GM12878 (cell line): ENCODE data around the gene RPL21. TPM values are rescaled to one million over a fixed set of nuclear protein-coding genes. Genes with fewer than 3 reads are reported as not detected.

ENCODE experiments used
- ATAC-seq: fragments of 200-7000 bp; cut with Tn5 transposase; 3 replicates; pipeline ENCODE4 v1.9.1; 2020; ENCODE audit warnings: mild to moderate bottlenecking, moderate library complexity
- BruUV-seq: library from RNA; stranded (reverse); fragments of 400-500 nt; replicated peaks from 2 replicates; lab custom pipeline; 2021; lab: Mats Ljungman, UMichigan
- CTCF ChIA-PET: fragments of 300-600 bp; sonication (Branson Sonifier 250); formaldehyde crosslinking; extraction: SDS; loops from one replicate; lab custom pipeline; 2021; ENCODE audit warnings: inconsistent platforms; lab: Yijun Ruan, JAX
- POLR2A ChIA-PET: fragments of 350-600 bp; formaldehyde crosslinking; extraction: SDS; loops from one replicate; lab custom pipeline; 2021; ENCODE audit warnings: inconsistent platforms; lab: Charles Lee
- RAD21 ChIA-PET: fragments of 300-600 bp; sonication (Branson Sonifier 250); formaldehyde crosslinking; loops from one replicate; lab custom pipeline; 2023; ENCODE audit warnings: antibody characterized with exemption; ENCODE audit not compliant: unreplicated experiment; lab: Charles Lee
- SMC1A ChIA-PET: fragments of 300-600 bp; sonication (Branson Sonifier 250); formaldehyde crosslinking; loops from one replicate; lab custom pipeline; 2023; ENCODE audit not compliant: unreplicated experiment, uncharacterized antibody; lab: Charles Lee
- DNase-seq: peaks from one replicate; pipeline ENCODE4 v3.0.0-alpha.2; 2011; ENCODE audit warnings: low read depth, low spot score
- FAIRE-seq: peaks from 3 replicates; lab custom pipeline; 2011; peaks lifted over from hg19 to GRCh38; lab: Jason Lieb, UNC
- H2AFZ ChIP-seq: 2 replicates; pipeline ENCODE4 v1.6.0; 2011; ENCODE audit warnings: low read depth, low read length, control low read depth; ENCODE audit not compliant: control insufficient read depth
- H3K27ac ChIP-seq: 2 replicates; pipeline ENCODE4 v1.5.1; 2011; ENCODE audit warnings: control low read depth; ENCODE audit not compliant: control insufficient read depth, insufficient read depth
- H3K27me3 ChIP-seq, 2 experiments: replicated peaks in 1 of 2; 2 replicates each; pipeline versions ENCODE4 v1.6.0 to v1.6.1; 2011; ENCODE audit warnings: low read length in 1 of 2; ENCODE audit not compliant: control insufficient read depth in 2 of 2, insufficient read depth in 2 of 2
- H3K36me3 ChIP-seq, 2 experiments: 2 replicates each; pipeline ENCODE4 v1.5.1; 2011; ENCODE audit warnings: low read length in 1 of 2; ENCODE audit not compliant: control insufficient read depth in 2 of 2, insufficient read depth in 2 of 2
- H3K4me1 ChIP-seq: 2 replicates; pipeline ENCODE4 v1.6.1; 2011; ENCODE audit warnings: mild to moderate bottlenecking, low read length, moderate library complexity, mixed read lengths; ENCODE audit not compliant: control insufficient read depth, insufficient read depth
- H3K4me2 ChIP-seq: 2 replicates; pipeline ENCODE4 v1.6.0; 2011; ENCODE audit warnings: control low read depth; ENCODE audit not compliant: control insufficient read depth, insufficient read depth
- H3K4me3 ChIP-seq: fragments of 200-600 bp; sonication (generic); 2 replicates; pipeline ENCODE4 v1.5.1; 2016
- H3K79me2 ChIP-seq: 2 replicates; pipeline ENCODE4 v1.6.0; 2011; ENCODE audit warnings: low read length; ENCODE audit not compliant: control insufficient read depth, insufficient read depth
- H3K9ac ChIP-seq: 2 replicates; pipeline ENCODE4 v1.8.0; 2011; ENCODE audit warnings: low read length, control low read depth, mixed read lengths; ENCODE audit not compliant: control insufficient read depth, insufficient read depth
- H3K9me3 ChIP-seq: replicated peaks from 3 replicates; pipeline ENCODE4 v1.5.1; 2011; ENCODE audit warnings: mild to moderate bottlenecking, low read length; ENCODE audit not compliant: control insufficient read depth, insufficient read depth
- H4K20me1 ChIP-seq: 2 replicates; pipeline ENCODE4 v1.6.0; 2011; ENCODE audit not compliant: control insufficient read depth, insufficient read depth
- ATF7 ChIP-seq: fragments of 450-650 bp; IDR thresholded peaks from 2 replicates; pipeline ENCODE4 v1.6.1; 2016; ENCODE audit warnings: low read depth, mild to moderate bottlenecking
- CHD2 ChIP-seq: IDR thresholded peaks from 2 replicates; pipeline ENCODE4 v1.6.1; 2011; ENCODE audit warnings: low read depth, low read length, improper control_type of control experiment, borderline replicate concordance
- GABPA ChIP-seq: IDR thresholded peaks from 2 replicates; pipeline ENCODE4 v1.6.1; 2014; ENCODE audit warnings: antibody characterized with exemption, low read depth, mild to moderate bottlenecking, inconsistent platforms
- MEF2A ChIP-seq: IDR thresholded peaks from 2 replicates; pipeline ENCODE4 v1.6.1; 2011; ENCODE audit warnings: low read depth, mild to moderate bottlenecking, low read length, moderate library complexity; ENCODE audit not compliant: insufficient read depth
- NR2F1 ChIP-seq: fragments of 450-650 bp; conservative IDR thresholded peaks from 2 replicates; pipeline ENCODE4 v1.6.1; 2017; ENCODE audit warnings: mild to moderate bottlenecking
- PKNOX1 ChIP-seq: fragments of 450-650 bp; IDR thresholded peaks from 2 replicates; pipeline ENCODE4 v1.6.1; 2016; ENCODE audit warnings: mild to moderate bottlenecking
- SMARCA5 ChIP-seq: fragments of 450-650 bp; IDR thresholded peaks from 2 replicates; pipeline ENCODE4 v1.6.1; 2017; ENCODE audit warnings: mild to moderate bottlenecking
- SREBF1 ChIP-seq: IDR thresholded peaks from 2 replicates; pipeline ENCODE4 v1.6.1; 2012; ENCODE audit warnings: mild to moderate bottlenecking, low read length
- TCF12 ChIP-seq: IDR thresholded peaks from 2 replicates; pipeline ENCODE4 v1.6.1; 2011; ENCODE audit warnings: low read depth, mild to moderate bottlenecking, low read length
- WGBS: methylation state at CpG from one replicate; pipeline ENCODE4 v1.1.6; 2016; ENCODE audit warnings: low lambda C conversion rate; ENCODE audit not compliant: insufficient replicate concordance, insufficient coverage; ENCODE audit errors: missing lambda C conversion rate; 5-methylcytosine and 5-hydroxymethylcytosine counted together
- in situ Hi-C: fragments of 300-500 bp; cut with MboI; formaldehyde crosslinking; loops from 9 replicates; pipeline ENCODE4 v1.14.3; 2018; ENCODE audit warnings: mixed read lengths
- intact Hi-C: fragments of 100-400 bp; cut with micrococcal nuclease; formaldehyde crosslinking; loops from one replicate; pipeline ENCODE4 v1.14.2; 2022; ENCODE audit not compliant: unreplicated experiment
- polyA plus RNA-seq, 11 experiments: library from polyadenylated mRNA; depleted of rRNA in 4 of 11; unstranded in 6 of 11; stranded (reverse) in 5 of 11; fragments of >200 nt; fragmentation: Nextera tagmentation in 4 of 11; fragmentation: Illumina TruSeq in 1 of 11; extraction: Ambion mirVana in 4 of 11; extraction: Trizol in 1 of 11; gene quantifications; 1 replicate in 1 of 11; 2 replicates in 10 of 11; pipeline versions ENCODE4 v1.2.1 to v1.2.3, GENCODE V29; 2011 to 2016; ENCODE audit warnings: inconsistent platforms in 2 of 11, missing spikeins in 2 of 11, low read depth in 1 of 11
- total RNA-seq, 4 experiments: library from RNA; depleted of rRNA in 3 of 4; stranded (reverse); fragments of >200 nt in 3 of 4; fragmentation: Illumina TruSeq in 1 of 4; extraction: Trizol in 1 of 4; gene quantifications; 2 replicates each; pipeline versions ENCODE4 v1.2.1 to v1.2.3, GENCODE V29; 2013 to 2021

Gene RPL21
- total and polyA plus RNA-seq, 10 of the 15 experiments (the other 5 are each of a cell fraction or from before 2014, with no cell fraction given), result 817 to 9,760 (median 1,698) TPM

DNA sequence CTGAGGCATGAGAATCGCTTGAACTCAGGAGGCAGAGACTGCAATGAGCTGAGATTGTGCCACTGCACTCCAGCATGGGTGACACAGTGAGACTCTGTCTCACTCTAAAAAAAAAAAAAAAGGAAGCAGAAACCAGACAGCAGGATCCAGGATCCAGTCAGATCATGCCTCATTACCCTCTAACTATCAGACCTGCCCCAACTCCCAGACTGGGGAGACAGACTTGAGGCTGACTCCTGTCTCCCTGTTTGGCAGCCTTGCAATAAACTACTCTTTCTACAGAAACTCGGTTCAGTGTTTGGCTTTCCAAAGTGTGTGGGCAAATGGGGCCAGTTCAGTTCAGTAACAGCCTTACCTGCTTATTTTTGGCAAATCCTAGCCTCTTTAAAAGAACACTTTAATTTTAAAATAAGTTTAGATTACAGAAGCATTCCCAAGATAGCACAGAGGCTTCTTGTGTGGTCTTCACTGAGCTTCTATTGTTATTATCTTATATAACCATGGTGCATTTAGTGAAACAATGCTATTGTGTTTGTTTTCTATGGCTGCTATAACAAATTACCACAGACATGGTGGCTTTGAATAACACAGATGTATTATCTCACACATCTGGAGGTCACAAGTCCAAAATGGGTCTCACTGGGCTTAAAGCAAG lies 37.8 kb downstream of the RPL21 start:
- Histone ChIP-seq H3K27me3 (peaks cover under 1 to 2% of the 10 kb centered on the region in 2 experiments; a peak in 3 of 4 replicates), H3K4me2 (no peak overlapping the region), H3K79me2 (no peaks in the 10 kb centered on the region), H3K4me1 (no peaks in the 10 kb centered on the region), H3K27ac (no peak overlapping the region), H3K4me3 (no peak overlapping the region), H2AFZ (no peak overlapping the region), H3K9ac (no peak overlapping the region), H3K36me3 (no peaks in the 10 kb centered on the region), H3K9me3 (no peaks in the 10 kb centered on the region), H4K20me1 (no peaks in the 10 kb centered on the region)
- SMC1A ChIA-PET, result interaction anchor here (0.7 to 1.2 kb wide), 2 partner anchors 54 to 292 kb away, joined by 3 read pairs; no protein-coding TSS in a partner anchor
- DNase-seq, result no peak
- POLR2A ChIA-PET, result interaction anchor here (0.7 kb wide), 1 partner anchor 189 kb away, joined by 3 read pairs; no protein-coding TSS in a partner anchor
- no peak for ATAC-seq
- RAD21 ChIA-PET, result no interaction called here
- no peak for FAIRE-seq
- no peak for TF ChIP-seq NR2F1
- TF ChIP-seq SMARCA5, result no peak
- no peak for TF ChIP-seq GABPA
- TF ChIP-seq MEF2A, result no peak
- TF ChIP-seq SREBF1, result no peak
- no peak for TF ChIP-seq ATF7
- TF ChIP-seq CHD2, result no peak
- no peak for TF ChIP-seq TCF12
- no peak for TF ChIP-seq PKNOX1
- in situ Hi-C loops, result no loop called here
- CTCF ChIA-PET, result no interaction called here
- WGBS, result 47% methylated on average over 2 of the region's 2 CpGs
- no TSS peak for BruUV-seq
- intact Hi-C loops, result no loop called here
